Astrocyte (in vitro differentiated cells and primary cell): ENCODE data around the gene SORL1.

ENCODE experiments used
- EZH2 ChIP-seq: IDR thresholded peaks from 2 replicates; pipeline ENCODE4 v1.6.1; 2012; ENCODE audit warnings: mild to moderate bottlenecking, low read length, inconsistent platforms; ENCODE audit not compliant: insufficient read depth
- TF ChIP-seq, protein P1 (sequence below): IDR thresholded peaks from 2 replicates; pipeline ENCODE4 v1.5.1; 2011; ENCODE audit warnings: low read depth, mild to moderate bottlenecking, inconsistent platforms, low read length, moderate library complexity; ENCODE audit not compliant: insufficient read depth

- no peak for TF ChIP-seq EZH2
- TF ChIP-seq, protein P1, sequence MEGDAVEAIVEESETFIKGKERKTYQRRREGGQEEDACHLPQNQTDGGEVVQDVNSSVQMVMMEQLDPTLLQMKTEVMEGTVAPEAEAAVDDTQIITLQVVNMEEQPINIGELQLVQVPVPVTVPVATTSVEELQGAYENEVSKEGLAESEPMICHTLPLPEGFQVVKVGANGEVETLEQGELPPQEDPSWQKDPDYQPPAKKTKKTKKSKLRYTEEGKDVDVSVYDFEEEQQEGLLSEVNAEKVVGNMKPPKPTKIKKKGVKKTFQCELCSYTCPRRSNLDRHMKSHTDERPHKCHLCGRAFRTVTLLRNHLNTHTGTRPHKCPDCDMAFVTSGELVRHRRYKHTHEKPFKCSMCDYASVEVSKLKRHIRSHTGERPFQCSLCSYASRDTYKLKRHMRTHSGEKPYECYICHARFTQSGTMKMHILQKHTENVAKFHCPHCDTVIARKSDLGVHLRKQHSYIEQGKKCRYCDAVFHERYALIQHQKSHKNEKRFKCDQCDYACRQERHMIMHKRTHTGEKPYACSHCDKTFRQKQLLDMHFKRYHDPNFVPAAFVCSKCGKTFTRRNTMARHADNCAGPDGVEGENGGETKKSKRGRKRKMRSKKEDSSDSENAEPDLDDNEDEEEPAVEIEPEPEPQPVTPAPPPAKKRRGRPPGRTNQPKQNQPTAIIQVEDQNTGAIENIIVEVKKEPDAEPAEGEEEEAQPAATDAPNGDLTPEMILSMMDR: no peak
Observed at GRCh38 chr11:121406291-121406690, 45.8 kb upstream of the SORL1 start.
